WTC11 (cell line): ENCODE data around the gene MXRA7.

Experiments
- CTCF ChIP-seq: fragments of 200-600 bp; IDR thresholded peaks from 2 replicates; pipeline ENCODE4 v1.8.0; 2022; ENCODE audit warnings: antibody characterized with exemption
- ETV6 ChIP-seq: sonication (generic); formaldehyde crosslinking; IDR thresholded peaks from 2 replicates; pipeline ENCODE4 v1.8.1; 2022; ENCODE audit warnings: mild to moderate bottlenecking, missing genetic modification reagents
- FOXJ3 ChIP-seq: sonication (generic); formaldehyde crosslinking; IDR thresholded peaks from 2 replicates; pipeline ENCODE4 v1.9.0; 2021; ENCODE audit warnings: missing genetic modification reagents, mild to moderate bottlenecking, borderline replicate concordance
- USF2 ChIP-seq: sonication (generic); formaldehyde crosslinking; IDR thresholded peaks from 2 replicates; pipeline ENCODE4 v1.8.1; 2023; ENCODE audit warnings: mild to moderate bottlenecking, missing genetic modification reagents, moderate library complexity
- ZNF121 ChIP-seq: sonication (generic); formaldehyde crosslinking; IDR thresholded peaks from 2 replicates; pipeline ENCODE4 v1.8.0; 2023; ENCODE audit warnings: missing genetic modification reagents
- ZNF263 ChIP-seq: sonication (generic); formaldehyde crosslinking; IDR thresholded peaks from 2 replicates; pipeline ENCODE4 v1.8.1; 2022; ENCODE audit warnings: low read depth, mild to moderate bottlenecking, moderate library complexity, missing genetic modification reagents
- TF ChIP-seq, protein P1 (sequence below): sonication (generic); formaldehyde crosslinking; IDR thresholded peaks from 2 replicates; pipeline ENCODE4 v1.8.1; 2023; ENCODE audit warnings: mild to moderate bottlenecking, missing genetic modification reagents

DNA sequence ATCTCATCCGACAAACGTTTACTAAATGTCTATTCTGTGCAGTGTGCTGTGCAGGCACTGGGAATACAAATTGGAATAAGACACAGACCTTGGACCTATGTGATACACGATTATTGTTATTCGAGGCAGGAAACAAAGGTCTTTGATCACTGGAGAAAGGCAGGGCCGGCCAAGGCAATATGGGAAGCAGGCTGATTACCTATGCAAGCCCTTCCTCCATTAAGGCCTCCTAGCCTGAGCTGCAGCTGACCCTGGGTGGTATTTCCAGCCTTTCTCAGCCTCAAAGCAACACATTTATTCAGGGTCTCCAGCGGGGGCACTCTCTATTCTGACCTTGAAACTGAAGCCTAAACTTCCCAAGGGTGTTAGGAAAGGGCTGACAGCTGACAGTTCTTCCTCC, 80.6 kb downstream of the MXRA7 start:
- TF ChIP-seq CTCF = no peak
- no peak for TF ChIP-seq USF2 (CRISPR knock-in tag)
- TF ChIP-seq ZNF263 (CRISPR knock-in tag) = no peak
- TF ChIP-seq ZNF121 (CRISPR knock-in tag) = no peak
- no peak for TF ChIP-seq ETV6 (CRISPR knock-in tag)
- no peak for TF ChIP-seq FOXJ3 (CRISPR knock-in tag)
- TF ChIP-seq, protein P1, sequence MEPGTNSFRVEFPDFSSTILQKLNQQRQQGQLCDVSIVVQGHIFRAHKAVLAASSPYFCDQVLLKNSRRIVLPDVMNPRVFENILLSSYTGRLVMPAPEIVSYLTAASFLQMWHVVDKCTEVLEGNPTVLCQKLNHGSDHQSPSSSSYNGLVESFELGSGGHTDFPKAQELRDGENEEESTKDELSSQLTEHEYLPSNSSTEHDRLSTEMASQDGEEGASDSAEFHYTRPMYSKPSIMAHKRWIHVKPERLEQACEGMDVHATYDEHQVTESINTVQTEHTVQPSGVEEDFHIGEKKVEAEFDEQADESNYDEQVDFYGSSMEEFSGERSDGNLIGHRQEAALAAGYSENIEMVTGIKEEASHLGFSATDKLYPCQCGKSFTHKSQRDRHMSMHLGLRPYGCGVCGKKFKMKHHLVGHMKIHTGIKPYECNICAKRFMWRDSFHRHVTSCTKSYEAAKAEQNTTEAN (CRISPR knock-in tag) = no peak
